ENCODE results near the gene TAB3.

Gene TAB3

DNA sequence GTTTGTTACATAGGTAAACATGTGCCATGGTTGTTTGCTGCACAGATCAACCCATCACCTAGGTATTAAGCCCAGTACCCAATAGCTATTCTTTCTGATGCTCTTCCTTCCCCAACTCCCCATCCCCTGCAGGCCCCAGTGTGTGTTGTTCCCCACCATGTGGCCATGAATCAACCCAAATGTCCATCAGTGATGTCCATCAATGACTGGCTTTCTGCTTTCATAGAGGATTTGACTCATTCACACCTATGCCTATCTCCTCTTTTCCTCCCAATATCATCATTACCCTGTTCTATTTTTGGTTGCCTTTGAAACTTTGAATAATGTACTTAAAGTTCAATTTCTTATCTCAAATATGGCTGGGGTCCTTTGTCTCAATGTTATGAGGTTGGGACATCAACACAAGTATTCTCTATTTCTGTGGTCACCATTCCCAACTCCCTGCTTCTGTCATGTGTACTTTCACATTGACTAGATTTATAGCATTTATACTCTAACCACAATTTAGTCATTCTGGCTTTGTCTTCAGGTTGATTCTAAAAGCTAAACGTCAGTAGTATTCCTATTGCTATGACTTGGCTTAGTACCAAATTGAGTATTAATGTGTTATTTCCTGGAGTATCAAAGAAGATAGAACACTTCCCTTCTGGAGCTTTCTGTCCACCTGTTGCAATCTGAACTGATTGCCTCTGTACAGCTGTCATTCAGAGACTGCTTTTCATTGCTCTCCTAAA lies 107.2 kb downstream of the TAB3 start:
- no peak for DNase-seq (ENCODE audit: low read depth)
- TF ChIP-seq, protein P1, sequence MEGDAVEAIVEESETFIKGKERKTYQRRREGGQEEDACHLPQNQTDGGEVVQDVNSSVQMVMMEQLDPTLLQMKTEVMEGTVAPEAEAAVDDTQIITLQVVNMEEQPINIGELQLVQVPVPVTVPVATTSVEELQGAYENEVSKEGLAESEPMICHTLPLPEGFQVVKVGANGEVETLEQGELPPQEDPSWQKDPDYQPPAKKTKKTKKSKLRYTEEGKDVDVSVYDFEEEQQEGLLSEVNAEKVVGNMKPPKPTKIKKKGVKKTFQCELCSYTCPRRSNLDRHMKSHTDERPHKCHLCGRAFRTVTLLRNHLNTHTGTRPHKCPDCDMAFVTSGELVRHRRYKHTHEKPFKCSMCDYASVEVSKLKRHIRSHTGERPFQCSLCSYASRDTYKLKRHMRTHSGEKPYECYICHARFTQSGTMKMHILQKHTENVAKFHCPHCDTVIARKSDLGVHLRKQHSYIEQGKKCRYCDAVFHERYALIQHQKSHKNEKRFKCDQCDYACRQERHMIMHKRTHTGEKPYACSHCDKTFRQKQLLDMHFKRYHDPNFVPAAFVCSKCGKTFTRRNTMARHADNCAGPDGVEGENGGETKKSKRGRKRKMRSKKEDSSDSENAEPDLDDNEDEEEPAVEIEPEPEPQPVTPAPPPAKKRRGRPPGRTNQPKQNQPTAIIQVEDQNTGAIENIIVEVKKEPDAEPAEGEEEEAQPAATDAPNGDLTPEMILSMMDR (conservative IDR thresholded peaks at IDR 0.05; ENCODE audit: low read length): no peak
- H3K4me3 ChIP-seq (ENCODE audit: low read length): no peak overlapping the region

DNA sequence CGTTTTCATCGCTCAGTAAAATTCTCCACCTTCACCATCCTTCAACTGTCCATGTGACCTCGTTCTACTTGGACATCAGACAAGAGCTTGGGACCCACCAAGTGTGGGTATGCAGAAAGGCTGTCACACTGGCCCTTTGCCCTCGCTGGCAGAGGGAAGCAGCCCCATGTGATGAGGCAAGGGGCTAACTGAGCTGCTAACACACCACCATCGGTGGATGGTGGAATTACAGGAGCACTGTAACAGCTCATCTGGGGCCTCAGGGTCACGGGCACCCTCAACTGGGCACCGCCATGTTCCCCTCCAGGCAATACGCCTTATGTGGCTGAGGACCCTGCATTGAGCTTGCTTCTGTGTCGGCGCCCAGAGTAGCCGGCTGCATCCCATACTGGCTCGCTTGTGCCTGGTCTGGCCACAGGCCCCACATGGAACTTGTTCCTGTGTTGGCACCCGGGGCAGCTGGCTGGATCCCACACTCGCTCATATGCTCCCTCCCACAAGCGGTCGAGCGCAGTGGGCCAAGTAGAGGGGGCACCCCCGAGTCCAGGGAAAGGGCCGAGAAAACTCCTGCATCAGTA lies 109.5 kb downstream of the TAB3 start:
- no peak overlapping the region for H3K4me3 ChIP-seq (ENCODE audit: low read length)
- TF ChIP-seq, protein P1 (conservative IDR thresholded peaks at IDR 0.05; ENCODE audit: low read length): no peak
- no peak for DNase-seq (ENCODE audit: low read depth)

DNA sequence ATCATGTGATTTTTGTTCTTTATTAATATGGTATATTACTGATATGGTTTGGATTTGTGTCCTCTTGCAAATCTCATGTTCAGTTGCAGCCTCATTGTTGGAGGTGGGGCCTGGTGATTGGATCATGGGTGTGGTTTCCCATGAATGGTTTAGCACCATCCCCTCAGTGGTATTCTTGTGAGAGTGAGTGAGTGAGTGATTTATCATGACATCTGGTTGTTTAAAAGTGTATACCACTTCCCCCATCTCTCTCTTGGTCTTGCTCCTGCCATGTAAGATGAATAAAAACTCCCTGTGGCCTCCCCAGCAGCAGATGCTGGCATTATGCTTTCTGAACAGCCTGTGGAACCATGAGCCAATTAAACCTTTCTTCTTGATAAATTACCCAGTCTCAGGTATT lies 111.5 kb downstream of the TAB3 start:
- H3K4me3 ChIP-seq (ENCODE audit: low read length): no peak overlapping the region
- DNase-seq (ENCODE audit: low read depth): no peak
- TF ChIP-seq, protein P1 (conservative IDR thresholded peaks at IDR 0.05; ENCODE audit: low read length): no peak

Data from AG10803 (cell line).